ENCODE data around the gene TSEN54.

TSEN54 gene

GRCh38 chr17:75565618-75566017 lies 49.3 kb downstream of the TSEN54 start:
- DNase-seq (ENCODE audit: low read depth) = no peak

- DNase-seq (ENCODE audit: low read depth) = no peak
Observed at GRCh38 chr17:75566416-75566815, 50.1 kb downstream of the TSEN54 start.

DNA sequence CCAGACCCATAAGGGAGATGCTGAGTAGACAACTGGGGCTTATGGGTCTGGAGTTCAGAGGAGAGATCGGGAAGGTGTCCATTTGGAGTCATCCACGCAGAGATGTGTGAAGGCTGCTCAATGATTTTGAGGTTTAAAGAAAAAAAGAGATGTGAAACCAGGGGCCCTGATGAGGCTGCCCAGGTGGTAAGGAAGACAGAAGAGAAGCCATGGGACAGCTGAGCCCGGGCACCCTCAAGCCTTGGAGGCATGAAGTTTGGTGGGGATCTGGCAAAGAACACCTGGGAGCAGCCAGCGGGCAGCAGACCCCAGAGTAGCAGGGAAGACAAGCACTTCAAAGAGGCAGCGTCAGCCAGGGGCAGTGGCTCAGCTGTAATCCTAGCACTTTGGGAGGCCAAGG lies 50.5 kb downstream of the TSEN54 start:
- DNase-seq (ENCODE audit: low read depth) = no peak

DNA sequence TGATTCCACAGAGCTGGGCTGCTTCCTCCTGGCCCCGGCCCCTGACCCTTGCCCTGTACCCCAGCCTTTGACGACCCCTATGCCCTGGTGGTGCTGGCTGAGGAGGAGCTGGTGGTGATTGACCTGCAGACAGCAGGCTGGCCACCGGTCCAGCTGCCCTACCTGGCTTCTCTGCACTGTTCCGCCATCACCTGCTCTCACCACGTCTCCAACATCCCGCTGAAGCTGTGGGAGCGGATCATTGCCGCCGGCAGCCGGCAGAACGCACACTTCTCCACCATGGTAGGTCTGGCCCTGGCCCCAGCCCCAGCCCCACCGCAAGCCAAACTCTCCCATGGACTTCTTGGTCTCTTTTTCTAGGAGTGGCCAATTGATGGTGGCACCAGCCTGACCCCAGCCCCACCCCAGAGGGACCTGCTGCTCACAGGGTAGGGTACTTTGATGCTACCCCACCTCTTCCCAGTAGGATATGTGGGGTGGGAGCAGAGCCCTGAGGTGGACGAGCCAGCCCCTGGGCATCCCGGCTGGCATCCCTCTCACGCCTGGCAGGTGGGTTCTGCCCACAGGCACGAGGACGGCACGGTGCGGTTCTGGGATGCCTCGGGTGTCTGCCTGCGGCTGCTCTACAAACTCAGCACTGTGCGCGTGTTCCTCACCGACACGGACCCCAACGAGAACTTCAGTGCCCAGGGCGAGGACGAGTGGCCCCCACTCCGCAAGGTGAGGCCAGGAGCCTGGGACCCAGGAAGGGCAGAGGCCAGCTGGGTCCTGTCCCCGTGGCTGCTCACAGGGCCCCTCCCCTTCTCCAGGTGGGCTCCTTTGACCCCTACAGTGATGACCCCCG lies 52.3 kb downstream of the TSEN54 start:
- no peak for DNase-seq (ENCODE audit: low read depth)

GRCh38 chr17:75570034-75570676 lies 53.8 kb downstream of the TSEN54 start:
- DNase-seq (ENCODE audit: low read depth) = no peak

DNA sequence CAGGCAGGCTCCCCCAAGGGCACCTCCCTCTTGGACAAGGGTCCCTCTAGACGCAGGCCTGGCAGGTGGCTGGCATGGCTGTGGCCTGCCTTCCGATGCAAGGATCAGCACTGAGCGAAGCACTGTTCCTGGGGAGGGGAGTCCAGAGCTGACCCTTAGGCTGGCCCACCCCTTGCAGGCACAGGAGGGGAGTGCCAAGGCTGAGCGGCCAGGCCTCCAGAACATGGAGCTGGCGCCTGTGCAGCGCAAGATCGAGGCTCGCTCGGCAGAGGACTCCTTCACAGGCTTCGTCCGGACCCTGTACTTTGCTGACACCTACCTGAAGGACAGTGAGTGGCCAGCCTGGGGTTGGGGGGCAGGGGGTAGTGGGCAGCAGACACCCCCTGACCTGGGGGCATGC lies 54.4 kb downstream of the TSEN54 start:
- no peak for DNase-seq (ENCODE audit: low read depth)

- no peak for DNase-seq (ENCODE audit: low read depth)
Observed at GRCh38 chr17:75571197-75571884, 55.0 kb downstream of the TSEN54 start.

DNA sequence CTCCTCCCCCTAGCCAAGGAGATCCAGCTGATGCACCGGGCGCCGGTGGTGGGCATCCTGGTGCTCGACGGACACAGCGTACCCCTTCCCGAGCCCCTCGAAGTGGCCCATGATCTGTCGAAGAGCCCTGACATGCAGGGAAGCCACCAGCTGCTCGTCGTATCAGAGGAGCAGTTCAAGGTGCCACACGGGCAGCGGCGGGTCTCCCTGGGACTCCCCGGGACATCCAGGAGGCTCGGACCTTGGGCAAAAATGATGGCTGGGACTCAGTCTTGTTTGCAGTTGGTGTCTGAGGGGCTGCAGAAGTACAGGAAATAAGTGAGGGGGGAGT lies 55.5 kb downstream of the TSEN54 start:
- no peak for DNase-seq (ENCODE audit: low read depth)

DNA sequence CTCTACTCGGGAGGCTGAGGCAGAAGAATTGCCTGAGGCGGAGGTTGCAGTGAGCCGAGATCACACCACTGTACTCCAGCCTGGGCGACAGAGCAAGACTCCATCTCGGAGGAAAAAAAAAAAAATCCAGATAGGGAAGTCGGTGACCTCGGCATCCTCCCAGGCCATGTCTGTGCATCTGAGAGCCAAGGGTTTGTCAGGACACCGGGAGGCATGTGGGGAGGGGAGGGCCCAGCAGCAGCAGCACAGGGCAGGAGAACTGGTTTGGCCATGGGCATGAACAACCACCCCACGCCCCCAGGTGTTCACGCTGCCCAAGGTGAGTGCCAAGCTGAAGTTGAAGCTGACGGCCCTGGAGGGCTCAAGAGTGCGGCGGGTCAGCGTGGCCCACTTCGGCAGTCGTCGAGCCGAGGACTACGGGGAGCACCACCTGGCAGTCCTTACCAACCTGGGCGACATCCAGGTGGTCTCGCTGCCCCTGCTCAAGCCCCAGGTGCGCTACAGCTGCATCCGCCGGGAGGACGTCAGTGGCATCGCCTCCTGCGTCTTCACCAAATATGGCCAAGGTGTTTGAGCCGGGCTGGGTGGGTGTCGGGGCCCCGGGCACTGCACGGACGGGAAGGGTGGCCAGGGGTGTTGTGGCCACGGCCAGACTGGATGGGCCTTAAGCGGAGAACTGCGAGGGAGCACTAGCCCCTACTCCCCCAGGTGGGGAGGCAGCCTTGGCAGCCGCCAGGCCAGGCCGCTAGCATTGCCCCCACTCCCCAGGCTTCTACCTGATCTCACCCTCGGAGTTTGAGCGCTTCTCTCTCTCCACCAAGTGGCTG lies 56.6 kb downstream of the TSEN54 start:
- no peak for DNase-seq (ENCODE audit: low read depth)

DNA sequence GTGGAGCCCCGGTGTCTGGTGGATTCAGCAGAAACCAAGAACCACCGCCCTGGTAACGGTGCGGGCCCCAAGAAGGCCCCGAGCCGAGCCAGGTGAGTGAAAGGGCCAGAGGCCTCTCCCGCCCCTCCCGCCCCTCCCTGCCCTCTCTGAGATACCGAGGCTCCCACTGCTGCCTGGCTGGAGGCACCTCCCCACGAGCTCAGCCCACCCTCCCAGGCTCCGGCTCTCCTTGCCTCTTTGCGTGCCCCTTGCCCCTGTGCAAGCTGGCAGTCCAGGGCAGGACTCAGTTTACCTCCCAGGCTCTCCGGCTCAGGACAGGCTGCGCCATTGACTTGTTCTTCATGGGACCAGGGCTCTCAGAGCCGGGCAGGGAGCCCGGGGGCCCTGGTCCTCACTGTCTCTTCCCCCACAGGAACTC lies 57.2 kb downstream of the TSEN54 start:
- no peak for DNase-seq (ENCODE audit: low read depth)

GRCh38 chr17:75573994-75574393 lies 57.7 kb downstream of the TSEN54 start:
- DNase-seq (ENCODE audit: low read depth) = no peak
